SH-SY5Y (cell line): ENCODE measurements around the gene MR1.

Experiments
- GATA2 ChIP-seq: IDR thresholded peaks from 2 replicates; pipeline ENCODE4 v1.6.1; 2011; ENCODE audit warnings: mild to moderate bottlenecking, low read depth, low read length
- GATA3 ChIP-seq: IDR thresholded peaks from 2 replicates; pipeline ENCODE4 v1.6.1; 2011; ENCODE audit warnings: low read depth, mild to moderate bottlenecking, low read length, moderate library complexity

GRCh38 chr1:181104790-181105133 lies 71.0 kb downstream of the MR1 start:
- no peak; the same call in 1 of the 2 replicates for TF ChIP-seq GATA2
- no peak for TF ChIP-seq GATA3
